Measurements from ENCODE around the gene LUZP1. TPM values are rescaled to one million over a fixed set of nuclear protein-coding genes. Genes with fewer than 3 reads are reported as not detected.
A peak's percentile ranks its signal among the peaks of the same experiment; 100 is the strongest.

Gene LUZP1
- total and polyA plus RNA-seq, 2 experiments from 2014 or later = 23.3 to 27.6 TPM

GRCh38 chr1:23122023-23122748, 46.5 kb downstream of the LUZP1 start:
- Histone ChIP-seq H3K27ac (peak overlapping the region; percentile 4), H3K4me1 (ENCODE audit: insufficient read depth) (peaks cover 21% of the 10 kb centered on the region), H3K79me2 (peaks cover 93% of the 10 kb centered on the region), H3K27me3 (no peaks in the 10 kb centered on the region), H2AFZ (no peak overlapping the region), H3K4me3 (no peak overlapping the region), H3K36me3 (replicated peaks; ENCODE audit: insufficient read depth, low read depth) (no peaks in the 10 kb centered on the region), H4K20me1 (ENCODE audit: insufficient read depth, poor library complexity, severe bottlenecking) (peaks cover 58% of the 10 kb centered on the region), H3K4me2 (peak overlapping the region; percentile 59), H3K9me2 (replicated peaks; ENCODE audit: insufficient read depth) (no peaks in the 10 kb centered on the region), H3K9me3 (ENCODE audit: low read depth) (no peaks in the 10 kb centered on the region)
- peak; percentile 24 for DNase-seq (ENCODE audit: low spot score)
- TF ChIP-seq EZH2phosphoT487 (IDR thresholded peaks at IDR 0.05; ENCODE audit: low read depth, severe bottlenecking, unreplicated experiment) = no peak
- TF ChIP-seq CTCF (IDR thresholded peaks at IDR 0.05; ENCODE audit: poor library complexity) = no peak
- TF ChIP-seq EZH2 (IDR thresholded peaks at IDR 0.05; ENCODE audit: borderline replicate concordance) = no peak
- WGBS (ENCODE audit: low lambda C conversion rate, missing lambda C conversion rate) = 32% methylated on average over 4 of the region's 4 CpGs

GRCh38 chr1:23120383-23120782, 48.3 kb downstream of the LUZP1 start:
- Histone ChIP-seq H3K4me3 (no peak overlapping the region), H3K4me2 (no peak overlapping the region), H3K4me1 (ENCODE audit: insufficient read depth) (peaks cover 9% of the 10 kb centered on the region), H3K9me3 (ENCODE audit: low read depth) (no peaks in the 10 kb centered on the region), H3K9me2 (replicated peaks; ENCODE audit: insufficient read depth) (no peaks in the 10 kb centered on the region), H2AFZ (no peak overlapping the region), H3K27ac (no peak overlapping the region), H3K36me3 (replicated peaks; ENCODE audit: insufficient read depth, low read depth) (no peaks in the 10 kb centered on the region), H3K79me2 (peaks cover 92% of the 10 kb centered on the region), H3K27me3 (no peaks in the 10 kb centered on the region), H4K20me1 (ENCODE audit: insufficient read depth, poor library complexity, severe bottlenecking) (peaks cover 51% of the 10 kb centered on the region)
- TF ChIP-seq CTCF (IDR thresholded peaks at IDR 0.05; ENCODE audit: poor library complexity) (no peak), EZH2phosphoT487 (IDR thresholded peaks at IDR 0.05; ENCODE audit: low read depth, severe bottlenecking, unreplicated experiment) (no peak), EZH2 (IDR thresholded peaks at IDR 0.05; ENCODE audit: borderline replicate concordance) (no peak)
- 93% methylated on average over 3 of the region's 3 CpGs for WGBS (ENCODE audit: low lambda C conversion rate, missing lambda C conversion rate)
- DNase-seq (ENCODE audit: low spot score) = no peak

GRCh38 chr1:23118957-23119792, 49.5 kb downstream of the LUZP1 start:
- Histone ChIP-seq H3K9me3 (ENCODE audit: low read depth) (no peaks in the 10 kb centered on the region), H3K36me3 (replicated peaks; ENCODE audit: insufficient read depth, low read depth) (no peaks in the 10 kb centered on the region), H3K79me2 (peaks cover 90% of the 10 kb centered on the region), H3K9me2 (replicated peaks; ENCODE audit: insufficient read depth) (no peaks in the 10 kb centered on the region), H3K27me3 (no peaks in the 10 kb centered on the region), H4K20me1 (ENCODE audit: insufficient read depth, poor library complexity, severe bottlenecking) (peaks cover 59% of the 10 kb centered on the region), H3K4me2 (peak overlapping the region; percentile 5), H2AFZ (no peak overlapping the region), H3K4me1 (ENCODE audit: insufficient read depth) (peaks cover 9% of the 10 kb centered on the region), H3K27ac (peak overlapping the region; percentile 10), H3K4me3 (no peak overlapping the region)
- DNase-seq (ENCODE audit: low spot score) = no peak
- no peak for TF ChIP-seq EZH2phosphoT487 (IDR thresholded peaks at IDR 0.05; ENCODE audit: low read depth, severe bottlenecking, unreplicated experiment)
- TF ChIP-seq CTCF (IDR thresholded peaks at IDR 0.05; ENCODE audit: poor library complexity) = no peak
- TF ChIP-seq EZH2 (IDR thresholded peaks at IDR 0.05; ENCODE audit: borderline replicate concordance) = no peak
- 92% methylated on average over 8 of the region's 8 CpGs for WGBS (ENCODE audit: low lambda C conversion rate, missing lambda C conversion rate)
